SK-N-MC (cell line): ENCODE results near the gene PRM3.

ENCODE experiments used
- EZH2 ChIP-seq: fragments of 200-600 bp; sonication (generic); IDR thresholded peaks from one replicate; pipeline ENCODE4 v1.6.1; 2017; ENCODE audit warnings: antibody characterized with exemption
- FOXP2 ChIP-seq: optimal IDR thresholded peaks from 2 replicates; pipeline ENCODE3; 2011; ENCODE audit warnings: mild to moderate bottlenecking, moderate library complexity; ENCODE audit not compliant: insufficient read depth; ENCODE audit errors: extremely low read length, control extremely low read depth
- POLR2AphosphoS5 ChIP-seq: IDR thresholded peaks from 2 replicates; pipeline ENCODE4 v1.6.1; 2012; ENCODE audit warnings: mild to moderate bottlenecking, low read depth, low read length, borderline replicate concordance

- TF ChIP-seq EZH2 = no peak
- TF ChIP-seq POLR2AphosphoS5 = no peak
- no peak for TF ChIP-seq FOXP2
Measured at GRCh38 chr16:11273721-11274324, 394 bp upstream of the PRM3 start.
